Astrocyte of the spinal cord (primary cell): ENCODE results near the gene DYNLT2B.

Experiments used
- DNase-seq: peaks from one replicate; pipeline ENCODE4 v3.0.0; 2011; ENCODE audit warnings: low read depth, low spot score
- H3K4me3 ChIP-seq: 2 replicates; pipeline ENCODE4 v1.5.1; 2011; ENCODE audit warnings: low read depth, mild to moderate bottlenecking, low read length, moderate library complexity
- CTCF ChIP-seq: IDR thresholded peaks from 2 replicates; pipeline ENCODE4 v1.5.1; 2012; ENCODE audit warnings: low read depth, mild to moderate bottlenecking, low read length, inconsistent platforms
- in situ Hi-C: cut with HindIII; loops from 2 replicates; pipeline ENCODE4 v1.10.0; 2017; ENCODE audit warnings: low sequenced_read_pairs

The DYNLT2B gene

DNA sequence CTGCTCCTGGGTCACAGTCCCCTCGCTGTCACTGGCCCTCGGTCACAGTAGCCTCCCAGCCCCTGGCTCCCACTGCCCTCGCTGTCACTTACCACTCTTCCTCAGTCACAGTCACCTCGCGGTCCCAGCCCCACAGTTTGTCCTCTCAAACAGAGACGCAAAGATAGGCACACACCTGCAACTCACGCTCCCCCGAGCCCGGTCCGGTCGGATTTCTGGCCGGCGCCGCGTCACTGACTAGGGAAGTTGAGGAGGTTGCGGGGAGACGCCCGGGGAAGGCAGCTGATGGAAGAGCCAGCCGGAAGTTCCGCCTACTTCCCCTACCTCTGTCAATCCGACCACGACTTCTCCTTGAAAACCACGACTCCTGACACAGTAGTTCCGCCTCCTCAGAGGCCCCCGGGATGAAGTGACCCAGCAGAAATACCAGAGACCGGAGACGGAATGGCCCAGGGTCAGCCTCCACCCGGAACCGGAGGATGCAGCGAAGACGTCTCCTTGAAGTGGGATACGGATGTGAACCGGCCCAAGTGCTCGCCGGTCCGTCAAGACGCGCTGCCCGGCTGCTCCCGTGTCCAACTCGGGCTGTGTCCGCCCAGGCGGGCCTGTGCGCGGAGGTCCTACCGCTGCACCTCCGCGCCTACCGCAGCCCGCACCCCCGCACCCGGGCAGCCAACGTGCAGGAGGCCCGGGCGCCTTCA is 30.4 kb downstream of the DYNLT2B start, which contains the start of gene PCYT1A:
PCYT1A (minus strand) TSS at position 287 of the 701 bp plus-strand sequence. CDS start 17,195 bp downstream, outside the sequence.
- TF ChIP-seq CTCF: no peak
- peak; percentile 94 for DNase-seq
- in situ Hi-C loops: no loop called here
- peak within 1 kb of the TSS; percentile 100 for H3K4me3 ChIP-seq

GRCh38 chr3:196287090-196287439 is 31.0 kb downstream of the DYNLT2B start:
- DNase-seq: peak; percentile 20
- in situ Hi-C loops: no loop called here
- peak overlapping the region; percentile 100 for H3K4me3 ChIP-seq
- no peak for TF ChIP-seq CTCF

DNA sequence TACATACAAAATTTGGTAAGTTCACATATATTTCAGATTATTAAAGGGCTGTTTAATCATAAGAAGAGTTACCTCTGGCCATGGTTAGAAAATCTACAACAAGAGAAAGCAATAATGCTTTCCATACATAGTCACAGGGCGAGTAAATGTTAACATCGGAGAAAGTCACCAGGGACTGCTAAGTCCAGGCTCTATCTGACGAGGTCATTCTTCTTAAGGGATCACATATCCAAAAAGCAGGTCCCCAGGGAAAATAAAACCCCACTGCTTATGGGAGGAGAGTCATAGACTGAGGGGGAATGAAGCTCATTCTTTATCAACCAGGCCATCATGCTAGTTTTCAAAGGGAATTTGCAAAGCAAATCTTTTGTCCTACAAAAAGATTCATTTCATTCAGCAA is 33.6 kb downstream of the DYNLT2B start:
- no peak for TF ChIP-seq CTCF
- no peak for DNase-seq
- in situ Hi-C loops: no loop called here
- H3K4me3 ChIP-seq: no peak overlapping the region

GRCh38 chr3:196281962-196282361 is 36.1 kb downstream of the DYNLT2B start:
- H3K4me3 ChIP-seq: no peak overlapping the region
- in situ Hi-C loops: no loop called here
- TF ChIP-seq CTCF: no peak
- no peak for DNase-seq

DNA sequence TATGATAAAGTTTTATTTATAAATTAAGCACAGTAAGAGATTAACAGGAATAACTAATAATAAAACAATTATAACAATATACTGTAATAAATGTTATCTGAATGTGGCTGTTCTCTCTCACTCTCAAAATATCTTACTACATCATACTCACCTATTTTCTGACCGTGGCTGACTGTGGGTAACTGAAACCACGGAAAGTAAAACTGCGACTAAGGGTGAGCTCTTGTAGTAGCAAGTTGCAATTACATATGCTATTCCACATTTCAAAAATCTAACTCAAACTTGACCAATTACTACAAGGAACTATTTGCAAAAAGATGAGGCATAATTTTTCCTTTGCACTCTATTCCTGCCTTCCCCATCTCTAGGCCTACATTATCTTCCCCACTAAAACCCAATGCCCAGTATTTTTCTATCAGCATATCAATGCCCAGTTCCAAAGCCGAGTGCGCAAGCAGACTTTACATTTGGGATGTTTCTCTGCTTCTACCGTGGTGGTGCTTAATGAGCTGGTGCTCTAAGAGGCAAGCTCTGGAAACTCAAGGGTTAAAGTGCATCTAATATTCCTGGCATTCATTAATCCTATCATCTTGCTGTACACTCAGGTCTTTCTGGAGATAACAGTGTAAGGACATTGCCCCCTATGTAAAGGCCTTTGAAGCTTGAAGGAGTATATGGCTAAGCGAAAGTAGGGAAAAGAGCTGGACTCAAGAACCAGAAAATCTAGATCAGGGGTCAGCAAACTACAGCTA is 37.2 kb downstream of the DYNLT2B start:
- H3K4me3 ChIP-seq: no peak overlapping the region
- TF ChIP-seq CTCF: no peak
- in situ Hi-C loops: no loop called here
- DNase-seq: no peak

DNA sequence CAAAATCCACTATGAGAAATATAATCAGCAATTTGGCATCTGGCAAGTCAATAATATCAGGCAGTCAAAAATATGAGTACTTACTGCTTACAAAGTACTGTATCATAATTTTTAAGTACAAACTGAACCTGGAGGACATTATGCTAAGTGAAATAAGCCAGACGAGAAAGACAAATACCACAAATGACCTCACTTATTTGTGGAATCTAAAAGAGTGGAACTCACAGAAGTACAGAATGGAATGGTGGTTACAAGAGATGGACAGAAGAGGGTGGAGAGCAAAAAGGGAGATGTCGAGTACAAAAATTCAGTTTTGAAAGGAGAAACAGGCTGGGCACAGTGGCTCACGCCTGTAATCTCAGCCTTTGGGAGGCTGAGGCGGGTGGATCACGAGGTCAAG is 42.9 kb downstream of the DYNLT2B start:
- TF ChIP-seq CTCF: no peak
- no peak overlapping the region for H3K4me3 ChIP-seq
- peak; percentile 17 for DNase-seq
- in situ Hi-C loops: no loop called here
